Stimulated activated CD4-positive, alpha-beta T cell treated with anti-CD3 and anti-CD28 coated beads, Interleukin-1b, Interleukin-23, amount 100 ng/mL, for 24 hours (primary cell): Measurements from ENCODE around the gene ZBTB46.

Experiments
- DNase-seq, 4 experiments: peaks; one replicate each; pipeline ENCODE4 v3.0.0-alpha.2; 2020; ENCODE audit warnings: low read depth in 4 of 4, low spot score in 1 of 4

Gene ZBTB46

GRCh38 chr20:63768591-63769515 lies 62.2 kb downstream of the ZBTB46 start:
- DNase-seq = no peak

DNA sequence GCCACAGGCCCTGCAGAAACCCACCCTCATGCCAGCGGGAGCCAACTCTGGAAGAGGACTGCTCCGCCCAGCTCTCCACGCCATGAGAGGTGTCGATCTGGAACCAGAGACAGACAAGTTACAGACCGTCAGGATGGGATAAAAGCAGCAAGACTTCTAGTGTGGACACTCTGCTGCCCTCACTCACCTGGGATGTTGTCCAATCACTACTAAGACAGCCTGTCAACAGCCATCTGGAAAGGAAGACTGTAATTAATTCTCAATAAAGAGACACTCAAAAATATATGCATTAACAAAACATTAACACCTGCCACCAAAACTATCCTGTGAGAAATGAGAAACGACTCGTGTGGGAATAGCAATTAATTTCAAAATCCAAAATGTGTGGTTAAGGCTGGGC lies 63.2 kb downstream of the ZBTB46 start:
- DNase-seq = no peak

GRCh38 chr20:63767456-63767855 lies 63.6 kb downstream of the ZBTB46 start:
- DNase-seq = no peak

GRCh38 chr20:63766695-63767426 lies 64.2 kb downstream of the ZBTB46 start:
- DNase-seq = no peak

DNA sequence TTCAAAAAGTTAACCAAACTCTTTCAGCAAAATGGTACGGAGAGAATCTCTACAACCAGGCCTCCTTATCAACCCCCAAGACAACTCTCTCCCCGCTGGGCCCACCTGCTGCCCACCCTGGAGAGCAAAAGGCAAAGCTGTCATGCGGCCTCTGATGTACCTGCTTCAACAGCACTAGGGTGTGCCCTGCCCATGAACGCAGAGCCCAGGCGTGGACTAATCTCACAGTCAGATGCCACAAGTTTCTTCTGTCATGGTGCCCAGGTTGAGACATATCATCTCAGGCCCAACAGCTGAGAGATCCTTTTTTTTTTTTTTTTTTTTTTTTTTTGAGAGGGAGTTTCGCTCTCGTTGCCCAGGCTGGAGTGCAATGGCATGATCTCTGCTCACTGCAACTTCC lies 65.2 kb downstream of the ZBTB46 start:
- no peak for DNase-seq

DNA sequence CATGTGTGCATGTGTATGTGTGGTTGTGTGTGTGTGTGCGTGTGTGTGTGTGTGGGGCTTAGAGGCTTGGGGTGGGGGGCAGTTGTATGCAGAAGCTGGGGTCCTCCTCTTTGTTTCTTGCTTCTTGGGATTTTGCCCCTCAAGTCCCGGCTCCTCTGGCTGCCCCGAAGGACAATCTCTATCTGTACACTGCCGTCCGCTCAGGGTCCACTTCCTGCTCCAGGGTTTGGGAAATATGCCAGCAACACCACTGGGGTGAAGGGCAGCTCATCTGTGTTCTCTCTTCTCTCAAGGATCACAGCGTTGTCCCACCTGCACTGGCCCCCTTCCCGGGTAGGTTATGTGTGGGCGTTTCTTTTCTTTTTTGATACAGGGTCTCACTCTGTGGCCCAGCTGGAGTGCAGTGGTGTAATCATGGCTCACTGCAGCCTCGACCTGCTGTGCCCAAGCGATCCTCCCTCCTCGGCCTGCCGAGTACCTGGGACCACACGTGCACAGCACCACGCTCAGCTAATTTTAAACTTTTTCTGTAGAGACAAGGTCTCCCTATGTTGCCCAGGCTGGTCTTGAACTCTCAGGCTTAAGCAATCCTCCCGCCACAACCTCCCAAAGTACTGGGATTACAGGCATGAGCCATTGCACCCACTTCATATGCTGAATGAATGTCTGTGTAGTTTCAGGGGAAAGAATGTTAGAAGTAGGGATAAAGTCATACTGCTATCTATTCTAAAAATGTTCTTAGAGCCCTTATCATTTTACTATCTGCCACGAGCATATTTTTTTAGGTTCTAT lies 65.8 kb downstream of the ZBTB46 start:
- no peak for DNase-seq

GRCh38 chr20:63759377-63759901 lies 71.6 kb downstream of the ZBTB46 start:
- no peak for DNase-seq

GRCh38 chr20:63758152-63758551 lies 72.9 kb downstream of the ZBTB46 start:
- DNase-seq = no peak

- no peak for DNase-seq
These were observed 74.4 kb downstream of the ZBTB46 start for GRCh38 chr20:63756648-63756991.

DNA sequence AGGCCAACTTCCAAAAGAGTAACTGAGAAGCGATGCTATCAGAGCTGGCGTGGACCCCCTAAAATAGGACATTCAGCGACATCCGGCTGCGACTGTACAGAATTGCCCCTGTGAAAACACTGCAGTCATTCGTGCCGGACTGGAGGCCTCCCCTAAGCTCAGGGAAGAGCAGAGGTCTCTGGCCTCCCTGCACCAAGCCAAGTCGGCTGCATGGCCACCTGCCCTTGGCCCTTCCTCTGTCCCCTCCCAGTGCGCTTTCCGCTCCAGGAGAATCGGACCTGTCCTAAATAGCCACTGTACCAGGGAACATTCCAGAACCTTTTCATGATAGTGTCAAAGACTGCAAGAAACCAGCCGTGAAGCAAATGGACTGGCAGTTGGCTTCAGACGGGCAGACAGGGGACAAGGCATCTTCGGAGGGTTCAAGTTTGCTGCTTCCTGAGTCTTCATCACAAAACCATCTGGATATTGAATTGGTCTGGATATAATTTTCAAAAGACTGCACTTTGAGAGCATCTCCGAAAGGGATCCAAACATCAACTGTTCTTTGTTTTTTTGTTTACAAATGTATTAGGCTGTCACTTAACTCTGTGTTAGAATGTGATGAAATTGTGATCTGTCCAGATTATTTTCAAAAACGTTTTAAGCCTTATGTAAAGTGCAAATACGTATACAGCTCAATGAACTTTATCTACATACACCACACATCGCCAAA lies 75.0 kb downstream of the ZBTB46 start:
- DNase-seq = no peak

DNA sequence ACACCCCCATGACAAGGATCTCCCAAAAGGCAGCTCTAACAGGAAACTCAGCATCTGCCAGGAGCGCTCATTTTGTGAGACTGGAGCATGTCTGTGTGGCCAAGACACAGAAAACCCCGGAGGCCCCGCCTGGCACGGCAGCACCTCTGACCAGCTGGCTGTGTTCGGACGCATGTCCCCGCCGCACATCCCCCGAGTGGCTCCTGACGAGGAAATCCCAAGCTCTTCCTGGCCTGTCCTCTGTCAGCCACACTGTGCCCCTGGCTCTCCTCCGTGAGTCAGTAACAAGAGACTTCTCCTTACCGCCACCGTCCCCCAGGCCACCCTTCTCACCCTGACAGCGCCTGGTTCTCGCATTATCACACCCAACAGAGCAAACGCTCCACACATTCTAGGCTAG lies 77.1 kb downstream of the ZBTB46 start:
- DNase-seq = no peak

DNA sequence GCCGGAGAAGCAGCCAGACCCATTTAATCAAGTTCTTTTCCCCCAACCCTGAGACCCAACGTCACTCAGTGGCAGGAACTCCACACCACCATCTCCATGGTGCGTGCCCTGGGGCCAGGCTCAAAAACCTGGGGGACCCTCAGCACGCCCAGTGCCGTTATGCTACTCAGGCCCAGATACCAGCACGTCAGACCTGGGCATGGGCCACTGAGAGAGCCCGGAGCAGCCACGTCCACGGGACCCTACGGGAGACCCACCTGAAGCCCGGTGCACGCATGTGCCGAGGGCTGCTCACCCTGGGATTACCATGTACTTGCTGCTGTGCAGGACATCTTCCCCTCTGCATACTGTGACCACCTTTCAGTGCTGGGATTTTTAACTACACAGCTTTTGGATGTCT lies 77.7 kb downstream of the ZBTB46 start:
- no peak for DNase-seq

DNA sequence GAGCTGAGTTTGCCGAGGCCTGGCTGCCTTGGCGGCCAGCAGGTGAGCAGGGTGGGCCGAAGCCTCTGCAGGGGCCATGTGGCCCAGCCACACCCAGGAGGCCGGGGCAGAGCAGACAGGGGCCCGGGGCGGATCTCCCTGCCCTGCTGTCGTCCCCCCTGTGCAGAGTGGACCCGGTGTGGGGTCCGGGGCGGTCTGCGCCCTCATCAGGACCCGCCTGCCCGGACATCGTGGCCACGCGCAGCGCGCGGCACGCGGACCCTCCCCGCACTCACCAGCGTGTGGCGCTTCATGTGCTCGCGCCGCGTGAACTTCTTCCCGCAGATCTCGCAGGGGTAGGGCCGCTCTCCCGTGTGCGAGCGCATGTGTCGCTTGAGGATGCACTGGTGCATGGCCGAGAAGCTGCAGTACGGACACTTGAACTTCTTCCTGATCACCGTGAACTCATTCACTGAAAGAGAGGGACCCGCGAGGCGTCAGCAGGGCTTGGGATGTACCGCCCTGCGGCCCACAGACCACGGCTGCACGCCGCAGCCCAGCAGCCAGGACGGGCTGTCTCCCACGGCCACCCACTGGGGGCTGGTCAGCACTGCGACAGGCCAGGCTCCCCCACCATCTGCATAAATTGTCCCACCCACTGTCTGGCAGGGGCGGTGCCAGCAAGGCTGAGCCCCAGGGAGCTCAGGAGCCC lies 78.5 kb downstream of the ZBTB46 start:
- DNase-seq = no peak

- no peak for DNase-seq
These were observed 79.4 kb downstream of the ZBTB46 start for GRCh38 chr20:63751471-63752271.

DNA sequence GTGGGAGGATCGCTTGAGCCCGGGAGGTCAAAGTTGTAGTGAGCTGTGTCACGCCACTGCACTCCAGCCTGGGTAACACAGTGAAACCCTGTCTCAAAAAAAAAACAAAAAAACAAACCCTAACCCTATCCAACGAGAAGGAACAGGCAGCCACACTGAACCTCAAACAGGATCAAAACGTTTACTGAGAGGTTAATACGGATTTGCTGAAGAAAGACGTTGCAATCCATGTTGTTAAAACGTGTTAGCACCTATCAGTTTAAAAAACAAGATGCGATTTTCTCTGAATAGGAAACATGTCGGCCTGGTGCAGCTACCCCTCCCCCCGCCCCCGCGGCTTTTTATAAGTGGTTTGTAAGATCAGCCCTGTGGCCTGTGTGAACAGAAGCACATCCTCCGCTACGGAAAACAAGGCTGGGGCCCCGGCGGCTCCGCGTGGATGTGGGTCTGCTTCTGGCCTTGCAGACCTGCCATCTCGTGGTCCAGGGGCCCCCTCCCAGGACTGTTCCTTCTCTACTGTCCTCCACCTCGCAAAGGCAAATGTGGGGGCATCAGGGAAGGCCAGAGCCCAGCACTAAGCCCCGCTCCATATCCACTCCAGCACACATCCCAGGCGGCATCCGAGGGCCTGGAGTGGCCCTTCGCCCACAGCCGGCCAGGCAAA lies 80.1 kb downstream of the ZBTB46 start:
- DNase-seq = peak in 1 of 4 experiments; percentile 31

GRCh38 chr20:63749597-63750508 lies 81.2 kb downstream of the ZBTB46 start:
- DNase-seq = no peak

- no peak for DNase-seq
These were observed 82.2 kb downstream of the ZBTB46 start for GRCh38 chr20:63748934-63749270.
